GM18505 (cell line): ENCODE results near the gene LY6G6C.

ENCODE experiments used
- ATAC-seq: cut with Tn5 transposase; IDR thresholded peaks from one replicate; pipeline ENCODE4 v1.9.1; 2021; ENCODE audit not compliant: unreplicated experiment
- POLR2A ChIP-seq: IDR thresholded peaks from 4 replicates; pipeline ENCODE4 v1.6.1; 2011; ENCODE audit warnings: borderline replicate concordance; ENCODE audit not compliant: insufficient read depth, insufficient read length; ENCODE audit errors: extremely low read depth

Gene LY6G6C

DNA sequence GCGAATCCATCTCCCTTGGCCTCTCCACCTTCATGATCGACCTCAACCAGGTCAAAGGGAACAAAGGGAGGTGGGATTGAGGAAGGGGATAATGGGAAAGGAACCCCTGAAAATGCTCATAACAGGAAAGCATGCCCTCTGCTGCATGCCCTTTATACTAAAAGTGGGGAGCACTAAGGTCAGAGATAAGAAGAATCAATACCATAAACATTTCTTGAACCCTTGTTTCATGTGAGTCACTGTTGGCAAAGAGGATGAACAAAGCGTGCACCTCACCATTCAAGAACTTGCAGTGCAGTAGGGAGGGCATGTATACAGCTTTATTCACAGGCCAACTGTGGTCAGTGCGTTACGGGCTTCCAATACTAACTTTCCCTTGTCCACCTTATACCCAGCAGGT is 39.2 kb upstream of the LY6G6C start:
- no peak for ATAC-seq
- no peak for TF ChIP-seq POLR2A

DNA sequence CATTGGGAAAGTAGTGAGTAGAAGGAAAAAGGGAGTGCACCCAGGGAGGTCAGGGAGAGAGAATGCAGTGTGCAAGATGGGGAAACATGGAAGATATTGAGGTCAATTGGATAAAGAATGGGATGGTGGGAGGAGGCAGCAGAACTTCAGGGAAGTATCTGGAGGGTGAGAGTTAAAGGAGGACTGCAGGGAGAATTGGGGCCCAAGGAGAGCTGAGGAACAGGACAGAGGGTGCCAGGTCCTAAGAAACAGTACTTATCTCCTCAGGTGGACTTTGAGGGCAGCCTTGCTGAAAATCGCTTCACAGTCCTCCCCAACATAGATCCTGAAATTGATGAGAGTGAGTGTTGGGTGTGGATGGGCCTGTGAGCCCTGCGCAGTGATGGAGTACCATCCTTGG is 36.7 kb upstream of the LY6G6C start:
- TF ChIP-seq POLR2A: no peak
- no peak for ATAC-seq

DNA sequence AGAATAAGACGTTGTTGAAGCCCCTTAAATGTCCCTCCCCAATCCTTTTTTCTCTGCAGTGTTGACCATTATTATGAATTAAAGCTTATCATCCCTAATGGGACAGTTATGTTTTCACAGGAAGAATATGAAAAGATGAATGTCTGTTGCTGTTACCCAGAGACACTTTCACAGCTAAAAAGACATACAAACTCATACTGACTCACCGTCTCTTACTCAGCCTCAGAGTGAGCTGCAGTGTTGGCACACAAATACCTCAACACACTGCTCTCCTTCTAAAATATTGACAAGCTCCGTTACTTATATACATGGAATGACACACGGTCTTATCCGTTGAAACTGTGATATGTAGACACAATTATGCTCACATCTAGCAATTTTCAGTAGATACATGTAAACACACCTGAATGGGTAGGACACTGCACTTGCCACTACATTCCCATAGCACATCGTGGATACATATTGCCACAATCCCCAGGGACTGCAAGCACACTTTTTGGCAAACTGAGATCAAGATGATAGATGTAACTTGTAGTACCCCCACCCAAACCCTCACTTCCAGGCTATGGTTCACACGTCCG is 31.3 kb upstream of the LY6G6C start:
- TF ChIP-seq POLR2A: no peak
- no peak for ATAC-seq

DNA sequence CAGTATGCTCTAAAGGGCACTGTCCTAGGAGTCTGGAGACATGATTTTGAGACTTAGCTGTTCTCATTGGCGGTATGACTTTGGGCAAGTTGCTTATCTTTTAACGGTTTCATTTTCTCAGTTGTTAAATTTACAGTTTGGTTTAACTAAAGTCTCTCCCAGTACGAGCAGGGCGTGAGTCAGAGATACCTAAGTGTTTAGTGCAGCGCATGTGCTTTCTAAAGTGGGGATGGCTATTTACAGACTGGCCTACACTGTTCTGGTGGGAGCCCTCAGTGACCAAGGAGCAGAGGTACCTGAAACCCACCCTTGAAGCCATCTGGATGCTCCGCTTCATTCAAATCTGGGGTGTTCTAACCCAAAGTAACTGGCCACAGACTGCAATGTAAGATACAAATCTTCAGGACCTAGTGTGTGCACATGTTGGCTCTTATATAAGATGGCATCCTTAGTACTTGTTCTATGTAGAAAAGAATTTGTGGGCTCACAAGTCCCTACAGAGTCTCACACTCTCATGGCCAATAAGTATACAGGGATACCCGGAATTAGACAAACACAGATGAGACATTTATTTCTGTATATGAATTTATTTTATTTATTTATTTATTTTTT is 29.0 kb upstream of the LY6G6C start:
- no peak for ATAC-seq
- TF ChIP-seq POLR2A: no peak

DNA sequence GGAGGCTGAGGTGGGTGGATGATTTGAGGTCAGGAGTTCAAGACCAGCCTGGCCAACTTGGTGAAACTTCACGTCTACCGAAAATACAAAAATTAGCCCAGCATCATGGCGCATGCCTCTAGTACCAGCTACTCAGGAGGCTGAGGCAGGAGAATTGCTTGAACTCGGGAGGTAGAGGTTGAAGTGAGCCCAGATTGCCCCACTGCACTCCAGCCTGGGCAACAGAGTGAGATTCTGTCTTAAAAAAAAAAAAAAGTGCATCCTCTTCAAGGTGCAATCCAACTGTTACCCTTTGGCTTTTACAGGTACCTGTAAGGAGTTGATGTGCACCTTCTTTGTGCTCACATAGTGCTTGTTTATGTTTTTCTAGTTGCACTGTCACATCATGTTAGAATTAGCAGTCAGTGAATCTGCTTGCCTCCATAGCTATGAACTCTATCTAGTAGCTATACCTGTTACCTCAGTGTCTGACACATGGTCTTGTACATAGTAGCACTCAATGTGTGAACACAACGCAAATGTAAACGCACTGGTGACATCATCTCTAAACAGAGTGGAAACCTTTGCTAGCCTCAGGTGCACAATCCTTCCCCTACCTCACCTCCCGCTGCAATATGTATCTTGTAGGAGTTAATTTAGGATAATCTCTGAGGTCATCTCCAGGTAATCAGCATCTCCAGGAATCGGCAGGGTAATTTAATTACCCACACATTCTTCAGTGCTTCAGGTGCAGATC is 27.9 kb upstream of the LY6G6C start:
- no peak for TF ChIP-seq POLR2A
- ATAC-seq: no peak

DNA sequence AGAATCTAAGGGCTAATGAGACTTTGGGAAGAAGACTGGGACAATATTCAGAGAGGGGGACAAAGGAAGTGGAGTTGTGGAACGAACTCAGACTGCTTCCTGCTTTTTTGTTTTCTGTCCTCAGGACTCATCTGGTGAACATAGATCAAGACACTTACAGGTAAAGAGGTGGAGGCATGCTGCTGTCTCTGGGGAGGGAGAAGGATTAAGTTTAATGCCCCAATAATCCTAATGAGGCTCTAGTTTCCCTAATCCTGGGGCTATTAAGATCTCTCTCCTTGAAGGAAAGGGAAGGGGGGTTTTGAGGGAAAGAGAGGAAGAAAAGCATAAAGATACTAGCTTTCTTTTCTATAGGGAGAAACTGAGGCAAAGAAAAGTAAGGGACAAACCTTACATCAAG is 22.9 kb upstream of the LY6G6C start:
- ATAC-seq: no peak

DNA sequence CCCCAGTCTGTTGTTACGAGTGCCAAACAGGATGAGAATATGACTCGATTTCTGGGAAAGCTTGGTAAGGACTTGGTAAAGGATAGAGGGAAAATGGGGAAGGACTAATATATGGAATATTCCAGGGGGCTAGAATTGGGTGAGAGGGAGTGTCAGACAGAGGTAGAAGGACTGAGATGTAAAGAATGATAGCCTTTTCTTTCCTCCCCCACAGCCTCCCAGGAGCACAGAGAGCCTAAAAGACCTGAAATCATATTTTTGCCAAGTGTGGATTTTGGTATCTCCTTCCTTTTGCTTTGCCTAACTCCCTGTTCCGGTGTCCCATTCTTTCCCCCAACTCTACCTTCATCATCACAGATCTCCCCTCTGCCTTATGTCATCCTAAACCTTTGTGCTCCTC is 21.3 kb upstream of the LY6G6C start:
- no peak for TF ChIP-seq POLR2A
- ATAC-seq: no peak

More for the DNA sequence above, 22.9 kb upstream of the LY6G6C start:
- no peak for TF ChIP-seq POLR2A

DNA sequence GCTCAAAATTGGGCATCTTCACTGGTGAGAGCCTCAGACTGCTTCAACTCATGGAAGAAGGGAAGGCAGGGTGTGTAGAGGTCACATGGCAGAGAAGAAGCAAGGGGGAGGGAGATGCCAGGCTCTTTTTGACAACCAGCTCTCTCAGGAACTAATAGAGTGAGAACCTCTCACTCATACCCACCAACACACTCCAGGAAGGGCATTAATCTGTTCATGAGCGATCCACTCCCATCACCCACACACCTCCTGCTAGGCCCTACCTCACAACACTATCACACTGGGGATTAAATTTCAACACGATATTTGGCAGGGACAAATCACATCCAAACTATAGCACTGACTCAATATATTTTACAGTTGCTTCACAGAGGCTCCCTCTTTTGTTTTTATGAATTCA is 20.3 kb upstream of the LY6G6C start:
- TF ChIP-seq POLR2A: no peak

DNA sequence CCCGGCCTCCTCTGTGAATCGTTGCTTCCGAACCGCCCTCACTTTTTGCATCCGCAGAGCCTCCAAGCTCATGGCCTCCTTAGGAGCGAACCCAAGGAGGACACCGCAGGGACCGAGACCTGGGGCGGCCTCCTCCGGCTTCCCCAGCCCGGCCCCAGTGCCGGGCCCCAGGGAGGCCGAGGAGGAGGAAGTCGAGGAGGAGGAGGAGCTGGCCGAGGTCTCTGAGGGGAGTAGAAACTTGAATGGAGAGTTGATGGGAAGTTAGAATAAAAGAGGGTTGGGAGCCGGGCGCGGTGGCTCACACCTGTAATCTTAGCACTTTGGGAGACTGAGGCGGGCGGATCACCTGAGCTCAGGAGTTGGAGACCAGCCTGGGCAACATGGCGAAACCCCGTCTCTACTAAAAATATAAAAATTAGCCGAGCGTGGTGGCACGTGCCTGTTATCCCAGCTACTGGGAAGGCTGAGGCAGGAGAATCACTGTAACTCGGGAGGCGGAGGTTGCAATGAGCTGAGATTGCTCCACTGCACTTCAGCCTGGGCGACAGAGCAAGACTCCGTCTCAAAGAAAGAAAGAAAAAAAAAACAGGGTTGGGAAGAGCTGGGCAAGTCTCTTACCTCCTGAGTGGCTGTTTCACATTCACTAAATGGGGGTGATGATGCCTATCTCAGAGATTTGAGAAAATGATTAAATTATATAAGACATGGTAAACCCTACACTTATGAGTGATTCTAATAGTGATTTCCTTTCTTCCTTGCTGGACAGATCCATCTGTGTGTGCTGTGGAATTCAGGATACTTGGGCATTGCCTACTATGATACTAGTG is 19.1 kb upstream of the LY6G6C start:
- ATAC-seq: peak; percentile 5
- no peak for TF ChIP-seq POLR2A

More for the DNA sequence above, 20.3 kb upstream of the LY6G6C start:
- no peak for ATAC-seq

DNA sequence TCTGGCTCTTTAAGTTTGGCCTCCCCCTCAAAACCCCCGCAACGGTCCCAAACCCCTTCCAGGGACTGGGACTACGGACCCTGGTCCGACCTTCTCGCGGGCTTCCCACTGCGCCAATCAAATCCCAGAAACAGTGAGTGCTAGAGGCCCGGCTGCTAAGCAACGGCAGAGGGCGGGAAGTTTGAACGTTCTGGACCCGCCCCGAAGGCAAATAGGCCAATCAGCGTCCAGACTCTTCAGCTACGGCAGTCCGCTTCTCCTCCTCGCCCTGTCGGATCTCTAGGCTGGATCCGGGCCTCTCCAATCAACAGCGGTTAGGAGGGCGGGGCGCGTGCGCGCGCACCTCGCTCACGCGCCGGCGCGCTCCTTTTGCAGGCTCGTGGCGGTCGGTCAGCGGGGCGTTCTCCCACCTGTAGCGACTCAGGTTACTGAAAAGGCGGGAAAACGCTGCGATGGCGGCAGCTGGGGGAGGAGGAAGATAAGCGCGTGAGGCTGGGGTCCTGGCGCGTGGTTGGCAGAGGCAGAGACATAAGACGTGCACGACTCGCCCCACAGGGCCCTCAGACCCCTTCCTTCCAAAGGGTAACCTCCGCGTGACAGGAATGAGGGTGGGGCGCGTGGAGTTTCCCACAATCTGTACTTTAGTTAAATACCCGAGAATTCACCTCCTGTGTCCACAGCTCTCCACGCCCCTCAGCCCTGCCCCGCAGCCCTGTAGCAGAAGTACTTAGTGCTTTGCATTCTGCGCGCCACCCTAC is 18.3 kb upstream of the LY6G6C start, which contains the start of gene MSH5:
Gene MSH5 (plus strand): TSS at position 367 of the 758 bp plus-strand sequence. CDS start 462 bp downstream, outside the sequence.
- peak; percentile 57 for TF ChIP-seq POLR2A
- ATAC-seq: peak; percentile 71

DNA sequence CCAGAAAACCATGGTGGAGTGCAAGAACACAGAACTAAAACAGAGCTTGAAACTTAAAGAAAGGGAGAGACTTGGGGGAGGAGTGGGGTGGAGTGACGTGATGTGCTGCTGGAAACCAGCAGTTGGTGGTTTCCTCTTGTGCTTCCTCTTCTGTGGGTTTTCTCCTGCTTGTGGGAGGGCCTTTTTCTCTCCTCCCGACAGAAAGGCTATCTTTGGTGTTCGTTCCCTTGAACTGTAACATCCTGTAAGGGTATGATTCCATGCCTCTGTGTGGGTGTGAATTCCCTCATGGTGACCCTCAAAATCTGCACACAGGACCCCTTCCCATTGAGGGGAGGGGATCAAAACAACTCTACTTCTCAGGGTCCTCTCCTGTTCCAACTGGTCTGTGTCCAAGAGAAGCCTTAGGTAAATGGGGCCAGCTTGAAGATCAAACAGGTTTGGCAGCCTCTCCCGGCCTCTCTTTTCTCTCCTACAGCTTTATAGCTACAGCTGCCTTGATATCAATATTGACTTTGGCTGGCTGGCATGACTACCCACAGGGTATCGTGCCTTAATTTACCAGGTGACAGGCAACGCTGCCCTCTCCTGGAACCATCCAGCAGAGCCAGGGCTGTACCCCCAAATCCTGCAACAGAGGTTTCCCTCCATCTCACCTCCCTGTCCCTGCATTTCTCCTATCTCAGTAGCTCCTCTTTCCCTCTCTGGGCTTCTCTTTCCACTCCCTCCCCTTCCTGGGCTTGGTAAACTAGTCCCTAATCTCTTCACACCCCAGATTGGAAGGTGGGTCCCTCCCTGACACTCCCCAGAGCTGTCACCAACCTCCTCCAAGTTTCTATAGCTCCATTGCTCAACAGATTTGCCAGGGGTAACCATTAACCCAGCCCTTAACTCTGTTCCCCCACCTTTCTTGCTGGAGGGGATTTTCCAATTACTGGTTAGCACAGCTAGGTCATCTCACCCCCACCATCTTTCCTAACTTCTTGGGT is 16.7 kb upstream of the LY6G6C start:
- peak; percentile 25 for ATAC-seq
- TF ChIP-seq POLR2A: peak; percentile 55
